H9 (cell line): ENCODE results near the gene SSPN. TPM values are rescaled to one million over a fixed set of nuclear protein-coding genes. Genes with fewer than 3 reads are reported as not detected.

ENCODE experiments used
- DNase-seq: peaks from one replicate; pipeline ENCODE4 v3.0.0-alpha.2; 2017
- H2AFZ ChIP-seq: one replicate; pipeline ENCODE4 v1.6.1; 2013; ENCODE audit warnings: mild to moderate bottlenecking, low read length, control low read depth, moderate library complexity
- H2AK5ac ChIP-seq: 2 replicates; pipeline ENCODE4 v1.6.1; 2013; ENCODE audit warnings: low read length, control low read depth, mixed read lengths; ENCODE audit not compliant: insufficient read length
- H2BK120ac ChIP-seq: one replicate; pipeline ENCODE4 v1.6.1; 2013; ENCODE audit warnings: low read depth, mild to moderate bottlenecking, low read length, control low read depth, inconsistent platforms; ENCODE audit not compliant: poor library complexity, severe bottlenecking
- H2BK12ac ChIP-seq: 2 replicates; pipeline ENCODE4 v1.6.1; 2013; ENCODE audit warnings: low read length, control low read depth, mixed read lengths, low read depth; ENCODE audit not compliant: insufficient read length
- H2BK15ac ChIP-seq: 2 replicates; pipeline ENCODE4 v1.6.1; 2013; ENCODE audit warnings: low read depth, low read length, control low read depth
- H2BK20ac ChIP-seq: one replicate; pipeline ENCODE4 v1.6.1; 2013; ENCODE audit warnings: low read depth, mild to moderate bottlenecking, low read length, control low read depth, inconsistent platforms; ENCODE audit not compliant: poor library complexity, severe bottlenecking
- H2BK5ac ChIP-seq: 2 replicates; pipeline ENCODE4 v1.6.1; 2013; ENCODE audit warnings: low read length, control low read depth, mixed read lengths; ENCODE audit not compliant: insufficient read length
- H3K14ac ChIP-seq: 2 replicates; pipeline ENCODE4 v1.6.1; 2013; ENCODE audit warnings: low read length, control low read depth; ENCODE audit not compliant: insufficient read depth
- H3K18ac ChIP-seq: 2 replicates; pipeline ENCODE4 v1.6.1; 2013; ENCODE audit warnings: low read depth, mild to moderate bottlenecking, mixed read lengths, low read length, control low read depth; ENCODE audit not compliant: insufficient read length
- H3K23ac ChIP-seq: 2 replicates; pipeline ENCODE4 v1.6.1; 2013; ENCODE audit warnings: low read length, control low read depth, mixed read lengths, low read depth; ENCODE audit not compliant: insufficient read length
- H3K23me2 ChIP-seq: 2 replicates; pipeline ENCODE4 v1.6.1; 2013; ENCODE audit warnings: low read depth, mild to moderate bottlenecking, mixed read lengths, low read length, control low read depth; ENCODE audit not compliant: insufficient read length, poor library complexity, severe bottlenecking
- H3K27ac ChIP-seq: 2 replicates; pipeline ENCODE4 v1.5.1; 2013; ENCODE audit warnings: low read length, control low read depth, mixed read lengths, low read depth; ENCODE audit not compliant: insufficient read length
- H3K27me3 ChIP-seq: 2 replicates; pipeline ENCODE4 v1.6.1; 2013; ENCODE audit warnings: low read length, control low read depth, inconsistent platforms; ENCODE audit not compliant: insufficient read depth
- H3K4ac ChIP-seq: 2 replicates; pipeline ENCODE4 v1.6.1; 2013; ENCODE audit warnings: low read depth, mild to moderate bottlenecking, control low read depth, inconsistent platforms, low read length, moderate library complexity
- H3K4me1 ChIP-seq: 2 replicates; pipeline ENCODE4 v1.6.1; 2013; ENCODE audit warnings: low read length, control low read depth, inconsistent platforms; ENCODE audit not compliant: insufficient read depth
- H3K4me2 ChIP-seq: 2 replicates; pipeline ENCODE4 v1.6.1; 2013; ENCODE audit warnings: low read length, control low read depth, mixed read lengths; ENCODE audit not compliant: insufficient read length, insufficient read depth
- H3K56ac ChIP-seq: 2 replicates; pipeline ENCODE4 v1.6.1; 2013; ENCODE audit warnings: low read depth, mild to moderate bottlenecking, mixed read lengths, low read length, control low read depth; ENCODE audit not compliant: insufficient read length
- H3K79me1 ChIP-seq: 2 replicates; pipeline ENCODE4 v1.6.1; 2013; ENCODE audit warnings: low read depth, mild to moderate bottlenecking, moderate library complexity, low read length, control low read depth, inconsistent platforms; ENCODE audit not compliant: insufficient read depth, poor library complexity, severe bottlenecking
- H3K79me2 ChIP-seq: 2 replicates; pipeline ENCODE4 v1.6.1; 2013; ENCODE audit warnings: low read length, control low read depth, inconsistent platforms; ENCODE audit not compliant: insufficient read depth
- H3K9ac ChIP-seq: 2 replicates; pipeline ENCODE4 v1.6.1; 2013; ENCODE audit warnings: low read length, control low read depth, mixed read lengths; ENCODE audit not compliant: insufficient read length; ENCODE audit errors: extremely low read depth
- H3K9me3 ChIP-seq: one replicate; pipeline ENCODE4 v1.6.1; 2013; ENCODE audit warnings: low read depth, low read length, inconsistent platforms; ENCODE audit not compliant: control insufficient read depth
- H3T11ph ChIP-seq: one replicate; pipeline ENCODE4 v1.6.1; 2013; ENCODE audit warnings: mild to moderate bottlenecking, low read length, control low read depth, inconsistent platforms
- H4K20me1 ChIP-seq: one replicate; pipeline ENCODE4 v1.6.1; 2013; ENCODE audit not compliant: control insufficient read depth, insufficient read length, insufficient read depth
- H4K5ac ChIP-seq: 2 replicates; pipeline ENCODE4 v1.6.1; 2013; ENCODE audit warnings: low read depth, mild to moderate bottlenecking, mixed read lengths, low read length, control low read depth; ENCODE audit not compliant: insufficient read length
- H4K8ac ChIP-seq: replicated peaks from 2 replicates; pipeline ENCODE4 v1.6.1; 2013; ENCODE audit warnings: low read length, control low read depth, mixed read lengths, low read depth; ENCODE audit not compliant: insufficient read length
- H4K91ac ChIP-seq: 2 replicates; pipeline ENCODE4 v1.6.1; 2013; ENCODE audit warnings: low read depth, mild to moderate bottlenecking, moderate library complexity, mixed read lengths, low read length, control low read depth; ENCODE audit not compliant: insufficient read length
- H3K27ac Mint-ChIP-seq, 3 experiments: 2 replicates in 2 of 3; 3 replicates in 1 of 3; pipeline ENCODE4 v1.8.0; 2020 to 2021; ENCODE audit warnings: mixed read lengths in 3 of 3, mild to moderate bottlenecking in 1 of 3, moderate library complexity in 1 of 3
- H3K27me3 Mint-ChIP-seq: 2 replicates; pipeline ENCODE4 v1.8.0; 2021; ENCODE audit warnings: low read depth, mild to moderate bottlenecking, moderate library complexity, mixed read lengths
- H3K36me3 Mint-ChIP-seq, 3 experiments: 2 replicates in 2 of 3; 3 replicates in 1 of 3; pipeline ENCODE4 v1.8.0; 2020 to 2021; ENCODE audit warnings: low read depth in 3 of 3, mixed read lengths in 3 of 3; ENCODE audit not compliant: insufficient read depth in 1 of 3
- H3K4me1 Mint-ChIP-seq, 2 experiments: 2 replicates each; pipeline ENCODE4 v1.8.0; 2020; ENCODE audit warnings: mixed read lengths in 2 of 2
- H3K4me3 Mint-ChIP-seq, 2 experiments: 2 replicates in 1 of 2; 3 replicates in 1 of 2; pipeline ENCODE4 v1.8.0; 2020 to 2021; ENCODE audit warnings: mild to moderate bottlenecking in 2 of 2, mixed read lengths in 2 of 2, moderate library complexity in 1 of 2
- H3K9me3 Mint-ChIP-seq, 2 experiments: 2 replicates in 1 of 2; 3 replicates in 1 of 2; pipeline ENCODE4 v1.8.0; 2020; ENCODE audit warnings: mild to moderate bottlenecking in 2 of 2, mixed read lengths in 2 of 2, moderate library complexity in 1 of 2
- WGBS: extraction: QIAGEN DNeasy Blood & Tissue Kit; methylation state at CpG from one replicate; pipeline ENCODE4 v1.1.7; 2013; ENCODE audit warnings: missing lambda C conversion rate, low lambda C conversion rate, mixed read lengths; ENCODE audit not compliant: insufficient read length; ENCODE audit errors: extremely low coverage; 5-methylcytosine and 5-hydroxymethylcytosine counted together
- total RNA-seq: library from RNA; stranded (reverse); gene quantifications from 2 replicates; pipeline ENCODE4 v1.2.1, GENCODE V29; 2021
- TF ChIP-seq, protein P1 (sequence below): fragments of 200-600 bp; sonication (generic); conservative IDR thresholded peaks from 3 replicates; pipeline ENCODE4 v1.8.0; 2021; ENCODE audit warnings: antibody characterized with exemption, mild to moderate bottlenecking

Gene SSPN
- total RNA-seq, 1 experiment from 2014 or later = 0.81 TPM

DNA sequence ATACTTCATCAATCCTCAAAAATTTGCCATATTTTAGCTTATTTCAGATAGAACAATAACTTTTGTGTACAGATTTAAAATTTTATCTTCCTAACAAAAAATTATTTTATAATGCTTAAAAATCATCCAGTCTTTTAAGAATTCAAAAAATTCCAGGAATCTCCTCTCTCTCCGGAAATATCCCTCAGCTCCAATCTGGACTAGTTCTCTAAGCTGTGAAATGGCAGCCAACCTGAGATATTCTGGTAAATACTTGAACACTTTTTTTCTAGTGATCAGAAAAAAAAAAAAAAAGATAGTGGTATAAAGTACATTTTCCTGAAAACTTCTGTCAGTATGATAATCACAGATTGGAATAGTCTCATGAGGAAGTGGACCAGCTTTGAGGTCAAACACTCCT lies 57.6 kb downstream of the SSPN start:
- Histone ChIP-seq H3K18ac (no peak overlapping the region), H3K4ac (no peak overlapping the region), H4K8ac (no peak overlapping the region), H3K79me2 (no peaks in the 10 kb centered on the region), H2BK12ac (no peak overlapping the region), H2BK5ac (no peak overlapping the region), H4K5ac (no peak overlapping the region), H4K20me1 (no peaks in the 10 kb centered on the region), H2BK120ac (no peak overlapping the region), H3T11ph (no peak overlapping the region), H3K9me3 (peaks cover 7% of the 10 kb centered on the region), H3K14ac (no peak overlapping the region), H2BK15ac (no peak overlapping the region), H3K23me2 (no peaks in the 10 kb centered on the region), H3K9ac (no peak overlapping the region), H2AFZ (no peak overlapping the region), H4K91ac (no peak overlapping the region), H3K4me1 (no peaks in the 10 kb centered on the region), H3K23ac (no peak overlapping the region), H3K79me1 (no peaks in the 10 kb centered on the region), H2AK5ac (no peak overlapping the region), H3K27me3 (no peaks in the 10 kb centered on the region), H2BK20ac (no peak overlapping the region), H3K56ac (no peak overlapping the region), H3K27ac (no peak overlapping the region), H3K4me2 (no peak overlapping the region)
- no CpG with 5 or more reads among the region's 1 CpG for WGBS
- Mint-ChIP-seq H3K27ac (no peak overlapping the region), H3K27me3 (no peaks in the 10 kb centered on the region), H3K9me3 (peaks cover 31 to 32% of the 10 kb centered on the region in 2 experiments), H3K36me3 (peaks cover 13 to 30% (median 16%) of the 10 kb centered on the region in 3 experiments), H3K4me1 (no peaks in the 10 kb centered on the region), H3K4me3 (no peak overlapping the region)
- TF ChIP-seq, protein P1, sequence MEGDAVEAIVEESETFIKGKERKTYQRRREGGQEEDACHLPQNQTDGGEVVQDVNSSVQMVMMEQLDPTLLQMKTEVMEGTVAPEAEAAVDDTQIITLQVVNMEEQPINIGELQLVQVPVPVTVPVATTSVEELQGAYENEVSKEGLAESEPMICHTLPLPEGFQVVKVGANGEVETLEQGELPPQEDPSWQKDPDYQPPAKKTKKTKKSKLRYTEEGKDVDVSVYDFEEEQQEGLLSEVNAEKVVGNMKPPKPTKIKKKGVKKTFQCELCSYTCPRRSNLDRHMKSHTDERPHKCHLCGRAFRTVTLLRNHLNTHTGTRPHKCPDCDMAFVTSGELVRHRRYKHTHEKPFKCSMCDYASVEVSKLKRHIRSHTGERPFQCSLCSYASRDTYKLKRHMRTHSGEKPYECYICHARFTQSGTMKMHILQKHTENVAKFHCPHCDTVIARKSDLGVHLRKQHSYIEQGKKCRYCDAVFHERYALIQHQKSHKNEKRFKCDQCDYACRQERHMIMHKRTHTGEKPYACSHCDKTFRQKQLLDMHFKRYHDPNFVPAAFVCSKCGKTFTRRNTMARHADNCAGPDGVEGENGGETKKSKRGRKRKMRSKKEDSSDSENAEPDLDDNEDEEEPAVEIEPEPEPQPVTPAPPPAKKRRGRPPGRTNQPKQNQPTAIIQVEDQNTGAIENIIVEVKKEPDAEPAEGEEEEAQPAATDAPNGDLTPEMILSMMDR = no peak
- DNase-seq = no peak
